GM21381 (cell line): ENCODE results near the gene ALK.

Experiments
- ATAC-seq: cut with Tn5 transposase; IDR thresholded peaks from one replicate; pipeline ENCODE4 v1.9.1; 2021; ENCODE audit warnings: mild to moderate bottlenecking, moderate library complexity; ENCODE audit not compliant: unreplicated experiment

Gene ALK

GRCh38 chr2:29583548-29584156, 337.7 kb downstream of the ALK start:
- ATAC-seq = no peak

- ATAC-seq = no peak
Observed at GRCh38 chr2:29583104-29583503, 338.3 kb downstream of the ALK start.

- no peak for ATAC-seq
Observed at GRCh38 chr2:29582062-29582461, 339.3 kb downstream of the ALK start.

GRCh38 chr2:29580223-29580622, 341.2 kb downstream of the ALK start:
- no peak for ATAC-seq

GRCh38 chr2:29579495-29580169, 341.8 kb downstream of the ALK start:
- ATAC-seq = no peak

- no peak for ATAC-seq
Observed at GRCh38 chr2:29578084-29578598, 343.2 kb downstream of the ALK start.

GRCh38 chr2:29576231-29576630, 345.2 kb downstream of the ALK start:
- no peak for ATAC-seq

- ATAC-seq = no peak
Observed at GRCh38 chr2:29575370-29575890, 346.0 kb downstream of the ALK start.

GRCh38 chr2:29573612-29574011, 347.8 kb downstream of the ALK start:
- ATAC-seq = no peak

- no peak for ATAC-seq
Observed at GRCh38 chr2:29573147-29573546, 348.2 kb downstream of the ALK start.

GRCh38 chr2:29570539-29570938, 350.8 kb downstream of the ALK start:
- ATAC-seq = no peak

- no peak for ATAC-seq
Observed at GRCh38 chr2:29567906-29568520, 353.4 kb downstream of the ALK start.

GRCh38 chr2:29563697-29564096, 357.7 kb downstream of the ALK start:
- ATAC-seq = no peak

GRCh38 chr2:29562896-29563295, 358.5 kb downstream of the ALK start:
- no peak for ATAC-seq

- ATAC-seq = no peak
Observed at GRCh38 chr2:29562319-29562718, 359.1 kb downstream of the ALK start.

GRCh38 chr2:29561628-29562027, 359.8 kb downstream of the ALK start:
- ATAC-seq = no peak

GRCh38 chr2:29561181-29561580, 360.2 kb downstream of the ALK start:
- no peak for ATAC-seq

GRCh38 chr2:29560566-29560965, 360.8 kb downstream of the ALK start:
- no peak for ATAC-seq

GRCh38 chr2:29560030-29560429, 361.4 kb downstream of the ALK start:
- ATAC-seq = no peak

- no peak for ATAC-seq
Observed at GRCh38 chr2:29559578-29559977, 361.8 kb downstream of the ALK start.

GRCh38 chr2:29558097-29558496, 363.3 kb downstream of the ALK start:
- no peak for ATAC-seq

- ATAC-seq = no peak
Observed at GRCh38 chr2:29557268-29557667, 364.1 kb downstream of the ALK start.
